Loucy (cell line): Measurements from ENCODE around the gene MYH7.

Experiments
- CTCF ChIP-seq: fragments of 200-600 bp; sonication (generic); conservative IDR thresholded peaks from 2 replicates; pipeline ENCODE4 v1.5.1; 2014; ENCODE audit warnings: mild to moderate bottlenecking, antibody characterized with exemption, low read length
- EZH2phosphoT487 ChIP-seq: fragments of 200-600 bp; IDR thresholded peaks from 2 replicates; pipeline ENCODE4 v1.6.1; 2018; ENCODE audit warnings: antibody characterized with exemption, mild to moderate bottlenecking, moderate library complexity, borderline replicate concordance

GRCh38 chr14:23431486-23431885 lies 4.0 kb downstream of the MYH7 start:
- no peak for TF ChIP-seq CTCF
- no peak for TF ChIP-seq EZH2phosphoT487
